Rectal smooth muscle tissue (tissue), 1 donor: ENCODE results near the gene DPYSL5.
"Not testable (repeated sequence)": the region's sequence is repeated elsewhere in the genome, so short reads cannot be mapped to it uniquely, and the experiment has no call there.

Source experiments
- H3K27ac ChIP-seq: one replicate; pipeline ENCODE4 v1.7.0; 2013; ENCODE audit warnings: low read depth, low read length, inconsistent platforms
- H3K27me3 ChIP-seq: one replicate; pipeline ENCODE4 v1.7.0; 2013; ENCODE audit warnings: low read length; ENCODE audit not compliant: control insufficient read depth, insufficient read depth
- H3K36me3 ChIP-seq: one replicate; pipeline ENCODE4 v1.7.0; 2013; ENCODE audit warnings: low read length; ENCODE audit not compliant: control insufficient read depth, insufficient read depth
- H3K4me1 ChIP-seq: one replicate; pipeline ENCODE4 v1.7.0; 2013; ENCODE audit warnings: low read length; ENCODE audit not compliant: control insufficient read depth, insufficient read depth
- H3K4me3 ChIP-seq: one replicate; pipeline ENCODE4 v1.7.0; 2013; ENCODE audit warnings: low read length
- H3K9ac ChIP-seq: one replicate; pipeline ENCODE4 v1.7.0; 2013; ENCODE audit warnings: low read length

DPYSL5 gene

DNA sequence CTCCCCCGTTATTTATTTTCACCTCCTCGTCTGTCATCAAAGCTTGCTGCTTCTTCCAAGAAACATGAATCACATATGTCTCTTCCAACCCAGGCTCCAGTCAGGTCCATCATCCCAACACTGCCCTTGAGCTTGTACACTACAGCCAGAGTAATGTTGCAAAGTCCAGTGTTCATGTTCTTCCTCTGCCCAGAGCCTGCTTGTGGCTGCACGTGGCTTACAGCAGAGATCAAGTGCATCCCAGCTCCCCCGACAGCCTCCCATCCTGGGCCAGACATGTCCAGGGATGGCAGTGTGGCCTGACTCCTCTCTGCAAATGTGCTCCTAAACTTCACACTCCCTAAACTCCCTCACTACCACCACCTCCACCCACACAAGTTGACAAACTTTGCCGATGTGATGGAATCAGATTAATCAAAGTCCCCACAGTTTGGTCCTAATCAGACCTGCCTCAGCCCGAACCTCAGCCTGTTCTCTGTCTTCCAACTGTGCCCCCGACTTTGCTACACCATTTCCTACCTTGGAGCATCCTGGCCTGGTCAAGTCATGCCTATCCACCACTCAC is 68.3 kb downstream of the DPYSL5 start:
- Histone ChIP-seq H3K4me3 (no peak overlapping the region), H3K27me3 (no peaks in the 10 kb centered on the region), H3K9ac (no peak overlapping the region), H3K36me3 (no peaks in the 10 kb centered on the region), H3K27ac (no peak overlapping the region), H3K4me1 (no peaks in the 10 kb centered on the region)

DNA sequence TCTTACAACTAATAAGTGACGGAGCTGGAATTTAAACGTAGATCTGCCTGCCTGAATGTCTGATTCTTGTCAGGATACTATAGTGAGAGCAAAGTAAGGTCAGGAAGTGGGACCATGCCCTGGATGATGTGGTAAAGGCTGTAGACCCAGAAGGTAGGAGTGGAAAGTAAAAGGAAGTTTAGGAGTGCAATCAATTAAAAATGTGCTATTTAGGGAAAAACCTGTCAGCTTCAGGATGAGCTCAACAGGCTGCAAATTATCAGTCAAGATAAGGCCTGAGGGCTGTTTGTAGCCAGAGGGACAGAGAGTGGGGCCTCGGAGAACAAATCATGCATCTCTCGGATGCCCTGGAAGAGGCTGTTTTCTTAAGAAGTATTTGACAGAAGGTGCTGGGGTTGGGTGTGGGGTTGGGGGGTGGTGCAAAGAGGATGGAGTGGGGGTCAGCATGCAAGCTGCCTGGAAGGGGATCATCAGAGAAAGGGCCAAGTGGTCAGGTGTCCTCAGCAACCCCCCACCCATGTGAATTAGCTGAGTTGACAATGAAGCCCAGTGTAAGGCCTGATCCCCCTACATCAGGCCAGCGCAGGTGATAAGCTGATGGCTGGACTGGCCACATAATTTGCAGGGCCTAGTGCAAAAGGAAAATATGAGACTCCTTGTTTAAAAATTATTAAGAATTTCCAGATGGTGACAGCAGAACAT is 69.4 kb downstream of the DPYSL5 start:
- Histone ChIP-seq H3K9ac (no peak overlapping the region), H3K36me3 (no peaks in the 10 kb centered on the region), H3K27ac (no peak overlapping the region), H3K4me3 (no peak overlapping the region), H3K4me1 (no peaks in the 10 kb centered on the region), H3K27me3 (no peaks in the 10 kb centered on the region)

DNA sequence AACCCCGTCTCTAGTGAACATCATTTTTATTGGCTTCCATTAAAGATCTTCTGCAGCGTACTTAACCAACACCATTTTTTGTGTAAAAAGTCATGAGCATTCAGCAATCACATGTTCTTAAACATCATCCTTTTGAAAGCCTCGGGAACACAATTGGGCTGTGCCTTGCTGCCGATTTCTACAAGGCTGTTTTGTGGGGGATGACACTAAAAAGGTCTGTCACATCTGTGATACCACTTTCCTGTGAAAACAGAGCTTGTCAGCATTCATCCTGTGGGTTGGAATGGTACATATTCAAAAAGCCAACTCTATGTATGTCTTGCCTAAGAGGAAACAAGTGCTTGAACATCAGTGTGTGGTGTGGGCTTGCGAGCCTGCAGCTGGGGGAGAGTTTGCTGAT is 73.4 kb downstream of the DPYSL5 start:
- Histone ChIP-seq H3K27me3 (no peaks in the 10 kb centered on the region), H3K9ac (no peak overlapping the region), H3K27ac (no peak overlapping the region), H3K36me3 (no peaks in the 10 kb centered on the region), H3K4me3 (no peak overlapping the region), H3K4me1 (peaks cover 2% of the 10 kb centered on the region)

DNA sequence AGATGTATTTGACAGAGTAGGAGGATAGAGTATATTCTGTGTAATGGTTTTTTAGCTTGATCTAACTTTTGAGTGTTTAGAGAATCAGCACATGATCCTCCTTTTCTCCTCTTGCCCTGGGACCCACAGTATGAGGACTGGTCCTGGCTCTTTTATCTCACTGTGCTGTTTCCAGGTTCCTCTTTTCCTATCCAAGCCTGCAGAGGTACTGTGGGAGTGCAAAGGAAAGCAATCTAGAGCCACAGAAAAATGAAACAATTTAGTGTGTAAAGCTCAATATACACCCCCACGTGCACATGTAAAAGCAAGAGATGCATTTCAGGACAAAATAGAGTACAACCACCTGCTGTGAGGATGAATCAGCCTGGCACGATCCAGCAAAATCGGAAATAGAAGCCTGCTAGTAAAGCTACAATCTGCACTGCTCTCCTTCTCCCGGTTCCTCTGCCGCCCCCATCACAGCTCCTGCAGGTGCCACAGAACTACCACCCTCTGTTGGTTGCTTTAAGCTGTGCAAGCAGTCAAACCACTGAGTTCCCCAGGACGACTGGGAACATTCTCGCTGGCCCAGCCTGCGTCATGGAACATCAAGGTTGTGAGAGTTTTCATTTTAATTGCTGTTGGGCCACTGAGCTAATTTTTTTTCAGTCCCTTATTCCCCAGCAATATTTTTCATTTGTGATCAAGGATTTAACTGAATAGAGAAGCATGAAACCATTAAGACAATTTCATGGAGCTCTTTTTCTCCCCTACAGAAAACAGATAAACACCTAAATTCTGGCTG is 74.7 kb downstream of the DPYSL5 start:
- Histone ChIP-seq H3K9ac (no peak overlapping the region), H3K36me3 (no peaks in the 10 kb centered on the region), H3K4me3 (no peak overlapping the region), H3K27me3 (no peaks in the 10 kb centered on the region), H3K27ac (no peak overlapping the region), H3K4me1 (peaks cover 2% of the 10 kb centered on the region)

DNA sequence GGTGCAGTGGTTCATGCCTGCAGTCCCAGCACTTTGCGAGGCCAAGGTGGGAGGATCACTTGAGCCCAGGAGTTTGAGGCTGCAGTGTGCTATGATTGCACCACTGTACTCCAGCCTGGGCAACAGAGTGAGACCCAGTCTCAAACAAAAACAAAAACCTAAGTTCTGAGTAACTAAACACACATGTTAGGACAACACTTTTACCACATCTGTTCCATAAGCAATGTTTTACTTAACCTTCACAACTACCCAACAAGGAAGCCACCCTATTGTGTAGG is 75.2 kb downstream of the DPYSL5 start:
- not testable (repeated sequence) for H3K4me3 ChIP-seq, H3K4me1 ChIP-seq, H3K36me3 ChIP-seq, H3K27me3 ChIP-seq, H3K27ac ChIP-seq, H3K9ac ChIP-seq

DNA sequence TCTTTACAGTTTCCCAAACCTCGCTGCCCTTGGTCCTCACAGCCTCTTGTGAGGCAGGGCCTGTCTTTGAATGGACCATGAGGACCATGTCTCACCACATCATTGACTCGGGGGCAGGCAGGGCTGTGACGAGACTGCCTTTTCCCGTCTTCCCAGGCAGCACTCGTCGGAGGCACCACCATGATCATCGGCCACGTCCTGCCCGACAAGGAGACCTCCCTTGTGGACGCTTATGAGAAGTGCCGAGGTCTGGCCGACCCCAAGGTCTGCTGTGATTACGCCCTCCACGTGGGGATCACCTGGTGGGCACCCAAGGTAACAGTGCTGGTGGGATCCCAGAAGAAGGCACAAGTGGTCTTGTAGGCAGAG is 76.8 kb downstream of the DPYSL5 start:
- Histone ChIP-seq H3K4me3 (no peak overlapping the region), H3K36me3 (no peaks in the 10 kb centered on the region), H3K27me3 (no peaks in the 10 kb centered on the region), H3K27ac (no peak overlapping the region), H3K4me1 (peaks cover 2% of the 10 kb centered on the region), H3K9ac (no peak overlapping the region)

DNA sequence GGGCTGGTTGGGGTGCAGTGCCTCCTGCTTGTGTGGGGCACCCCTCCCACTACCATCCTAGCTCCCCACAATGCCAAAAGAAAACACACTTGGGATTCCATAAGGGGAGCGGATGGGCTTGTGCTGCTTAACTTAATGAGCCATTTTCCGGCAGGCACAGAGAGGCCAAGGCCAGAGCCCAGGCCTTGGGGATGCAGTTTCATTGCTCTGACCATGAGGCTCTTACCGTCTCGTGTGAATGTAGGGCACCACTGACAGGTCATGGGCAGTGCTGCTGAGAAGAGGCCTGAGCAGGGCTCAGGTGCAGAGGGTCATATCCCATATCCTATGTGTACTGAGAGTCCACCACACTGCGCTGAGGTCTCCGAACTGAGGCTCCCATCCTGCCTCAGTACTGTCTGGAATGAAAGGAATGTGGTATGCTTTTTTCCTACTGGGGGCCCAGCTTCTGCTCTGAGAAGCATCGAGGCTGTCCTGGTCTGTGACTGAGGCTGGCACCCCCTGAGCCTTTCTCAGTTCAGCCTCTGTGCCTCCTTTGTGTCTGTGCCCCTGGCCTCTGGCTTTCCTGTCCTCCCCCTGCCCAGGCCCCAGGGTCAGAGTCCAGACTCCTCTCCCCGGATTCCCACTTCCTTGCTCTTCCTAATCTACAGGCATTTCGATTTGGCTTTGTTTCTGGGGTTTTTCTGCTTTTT is 77.3 kb downstream of the DPYSL5 start:
- H3K9ac ChIP-seq: no peak overlapping the region
- no peak overlapping the region for H3K4me3 ChIP-seq

DNA sequence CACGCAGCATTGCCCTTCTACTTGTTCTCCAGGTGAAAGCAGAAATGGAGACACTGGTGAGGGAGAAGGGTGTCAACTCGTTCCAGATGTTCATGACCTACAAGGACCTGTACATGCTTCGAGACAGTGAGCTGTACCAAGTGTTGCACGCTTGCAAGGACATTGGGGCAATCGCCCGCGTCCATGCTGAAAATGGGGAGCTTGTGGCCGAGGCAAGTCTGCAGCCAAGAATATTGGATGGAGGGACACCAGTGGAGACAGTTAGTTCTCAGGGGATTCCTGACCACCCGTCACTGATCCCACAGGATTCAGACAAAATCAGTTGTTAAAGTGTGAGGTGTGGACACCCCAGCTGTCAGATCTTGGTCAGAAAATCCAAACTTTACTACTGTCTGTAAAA is 79.3 kb downstream of the DPYSL5 start:
- H3K27me3 ChIP-seq: no peaks in the 10 kb centered on the region
- no peak overlapping the region for H3K9ac ChIP-seq
- peaks cover 2% of the 10 kb centered on the region for H3K4me1 ChIP-seq
- no peak overlapping the region for H3K27ac ChIP-seq
- no peaks in the 10 kb centered on the region for H3K36me3 ChIP-seq
- H3K4me3 ChIP-seq: no peak overlapping the region

More for the DNA sequence above, 77.3 kb downstream of the DPYSL5 start:
- Histone ChIP-seq H3K27ac (no peak overlapping the region), H3K4me1 (peaks cover 2% of the 10 kb centered on the region), H3K36me3 (no peaks in the 10 kb centered on the region), H3K27me3 (no peaks in the 10 kb centered on the region)

DNA sequence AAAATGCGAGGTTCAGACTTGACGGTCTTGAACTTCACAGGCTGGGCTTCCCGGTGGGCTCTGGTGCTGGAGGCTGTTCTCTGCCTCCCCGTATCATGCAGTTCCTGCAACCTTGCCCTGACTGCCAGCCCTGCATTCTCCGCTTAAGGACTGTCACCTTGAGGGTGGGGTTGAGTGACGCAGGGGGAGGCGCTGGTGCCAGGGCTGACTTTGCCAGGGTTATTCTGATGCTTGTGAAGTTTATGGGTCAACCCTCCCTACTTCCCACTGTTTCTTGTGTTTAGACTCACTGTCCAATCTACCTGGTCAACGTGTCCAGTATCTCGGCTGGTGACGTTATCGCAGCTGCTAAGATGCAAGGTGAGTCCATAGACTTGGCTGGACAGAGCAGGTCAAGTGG is 85.0 kb downstream of the DPYSL5 start:
- Histone ChIP-seq H3K9ac (no peak overlapping the region), H3K27me3 (no peaks in the 10 kb centered on the region), H3K4me3 (no peak overlapping the region), H3K4me1 (no peaks in the 10 kb centered on the region), H3K36me3 (no peaks in the 10 kb centered on the region), H3K27ac (no peak overlapping the region)

DNA sequence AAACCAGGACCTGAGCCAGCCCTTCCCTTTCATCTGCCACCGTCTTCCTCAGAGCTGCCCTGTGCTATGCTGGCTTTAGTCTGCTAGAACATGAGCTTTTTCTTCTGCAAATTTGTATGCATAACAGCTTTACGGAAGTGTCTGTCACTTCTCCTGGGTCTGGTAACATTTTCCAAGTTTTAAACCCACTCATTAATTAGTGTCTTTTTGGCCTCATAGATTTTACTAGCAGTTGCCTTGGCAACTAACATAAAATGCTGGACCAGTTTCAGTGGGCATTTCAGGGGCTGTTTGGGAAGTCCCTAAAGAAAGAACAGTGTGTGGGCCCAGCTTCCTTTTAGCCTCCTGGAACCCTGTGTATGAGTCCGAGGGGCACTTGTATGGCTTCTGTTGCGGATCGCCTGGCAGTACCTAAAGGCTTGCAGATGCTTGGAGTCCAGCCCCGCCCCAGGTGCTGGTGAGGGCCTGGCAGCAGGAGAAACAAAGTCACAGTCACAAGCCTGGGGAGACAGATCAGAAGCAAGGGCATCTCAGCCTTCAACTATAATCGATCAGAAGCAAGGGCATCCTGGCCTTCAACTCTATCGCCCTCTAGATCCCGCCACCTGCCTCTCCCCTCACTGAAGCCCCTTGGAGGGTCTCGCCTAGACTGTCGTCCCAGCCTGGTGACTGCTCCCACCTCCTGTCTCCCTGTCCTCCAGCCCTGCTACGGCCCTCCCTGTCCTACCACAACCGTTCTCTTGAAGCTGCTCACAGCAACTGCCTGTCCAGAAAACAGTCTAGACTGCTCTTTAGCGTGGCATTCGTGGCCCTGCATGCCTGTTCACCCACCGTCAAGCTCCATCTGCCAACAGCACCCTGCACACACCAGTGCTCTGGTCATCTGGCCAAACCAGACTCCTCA is 85.8 kb downstream of the DPYSL5 start:
- Histone ChIP-seq H3K4me1 (no peaks in the 10 kb centered on the region), H3K9ac (no peak overlapping the region), H3K27me3 (no peaks in the 10 kb centered on the region), H3K27ac (no peak overlapping the region), H3K36me3 (no peaks in the 10 kb centered on the region), H3K4me3 (no peak overlapping the region)

DNA sequence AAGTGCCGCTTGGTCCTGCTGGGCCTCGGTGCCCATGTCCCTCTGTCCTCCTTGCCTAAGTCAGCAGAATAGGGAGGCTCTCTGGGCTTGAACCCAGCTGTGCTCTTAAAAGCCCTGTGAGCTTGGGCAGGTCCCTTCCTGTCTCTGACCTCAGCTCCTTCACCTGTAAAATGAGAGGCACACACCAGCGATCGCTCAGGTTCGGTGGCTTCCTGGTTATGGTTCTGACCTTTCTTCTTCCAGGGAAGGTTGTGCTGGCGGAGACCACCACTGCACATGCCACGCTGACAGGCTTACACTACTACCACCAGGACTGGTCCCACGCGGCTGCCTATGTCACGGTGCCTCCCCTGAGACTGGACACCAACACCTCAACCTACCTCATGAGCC is 86.4 kb downstream of the DPYSL5 start:
- Histone ChIP-seq H3K9ac (no peak overlapping the region), H3K27me3 (no peaks in the 10 kb centered on the region), H3K4me3 (no peak overlapping the region), H3K36me3 (no peaks in the 10 kb centered on the region), H3K4me1 (no peaks in the 10 kb centered on the region), H3K27ac (no peak overlapping the region)

DNA sequence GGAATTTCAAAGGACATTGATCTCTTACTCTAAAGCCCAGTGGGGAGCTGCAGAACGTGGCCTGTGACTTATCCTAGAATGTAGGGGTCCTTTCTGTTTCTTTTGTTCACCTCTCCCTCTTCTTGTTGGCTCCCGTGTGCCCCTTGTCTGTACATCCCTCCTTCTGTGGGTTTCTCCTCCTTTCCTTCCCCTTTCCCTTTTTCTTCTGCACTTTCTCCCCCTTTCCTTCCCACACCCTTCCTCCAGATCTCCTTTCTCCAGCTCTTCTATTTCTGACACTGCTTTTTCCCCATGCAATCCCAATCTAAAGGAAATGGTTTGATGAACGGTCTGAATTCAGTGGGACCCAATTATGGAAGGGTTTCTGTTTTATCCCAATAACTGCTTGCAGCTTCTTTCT is 87.1 kb downstream of the DPYSL5 start:
- Histone ChIP-seq H3K4me1 (no peaks in the 10 kb centered on the region), H3K4me3 (no peak overlapping the region), H3K27me3 (no peaks in the 10 kb centered on the region), H3K36me3 (no peaks in the 10 kb centered on the region), H3K27ac (no peak overlapping the region), H3K9ac (no peak overlapping the region)
